Astrocyte of the spinal cord (primary cell): ENCODE measurements around the gene ACVR2A.

Experiments
- DNase-seq: peaks from one replicate; pipeline ENCODE4 v3.0.0; 2011; ENCODE audit warnings: low read depth, low spot score
- H3K4me3 ChIP-seq: 2 replicates; pipeline ENCODE4 v1.5.1; 2011; ENCODE audit warnings: low read depth, mild to moderate bottlenecking, low read length, moderate library complexity
- in situ Hi-C: cut with HindIII; loops from 2 replicates; pipeline ENCODE4 v1.10.0; 2017; ENCODE audit warnings: low sequenced_read_pairs
- TF ChIP-seq, protein P1 (sequence below): IDR thresholded peaks from 2 replicates; pipeline ENCODE4 v1.5.1; 2012; ENCODE audit warnings: low read depth, mild to moderate bottlenecking, low read length, inconsistent platforms

Gene ACVR2A

DNA sequence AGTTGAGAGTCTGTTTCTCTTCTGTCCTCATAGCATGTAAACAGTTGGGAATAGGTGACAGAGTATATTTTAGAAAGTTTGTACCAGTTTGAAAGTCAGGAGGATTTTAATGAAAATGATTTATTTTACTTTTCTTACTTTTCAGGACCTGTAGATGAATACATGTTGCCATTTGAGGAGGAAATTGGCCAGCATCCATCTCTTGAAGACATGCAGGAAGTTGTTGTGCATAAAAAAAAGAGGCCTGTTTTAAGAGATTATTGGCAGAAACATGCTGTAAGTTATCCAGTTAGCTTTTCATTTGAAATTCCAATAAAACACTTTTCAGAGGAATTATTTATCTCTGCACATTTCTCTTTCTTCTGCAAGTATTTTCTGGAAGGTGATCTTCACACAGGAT, 81.1 kb downstream of the ACVR2A start:
- DNase-seq, result no peak
- in situ Hi-C loops, result no loop called here
- TF ChIP-seq, protein P1, sequence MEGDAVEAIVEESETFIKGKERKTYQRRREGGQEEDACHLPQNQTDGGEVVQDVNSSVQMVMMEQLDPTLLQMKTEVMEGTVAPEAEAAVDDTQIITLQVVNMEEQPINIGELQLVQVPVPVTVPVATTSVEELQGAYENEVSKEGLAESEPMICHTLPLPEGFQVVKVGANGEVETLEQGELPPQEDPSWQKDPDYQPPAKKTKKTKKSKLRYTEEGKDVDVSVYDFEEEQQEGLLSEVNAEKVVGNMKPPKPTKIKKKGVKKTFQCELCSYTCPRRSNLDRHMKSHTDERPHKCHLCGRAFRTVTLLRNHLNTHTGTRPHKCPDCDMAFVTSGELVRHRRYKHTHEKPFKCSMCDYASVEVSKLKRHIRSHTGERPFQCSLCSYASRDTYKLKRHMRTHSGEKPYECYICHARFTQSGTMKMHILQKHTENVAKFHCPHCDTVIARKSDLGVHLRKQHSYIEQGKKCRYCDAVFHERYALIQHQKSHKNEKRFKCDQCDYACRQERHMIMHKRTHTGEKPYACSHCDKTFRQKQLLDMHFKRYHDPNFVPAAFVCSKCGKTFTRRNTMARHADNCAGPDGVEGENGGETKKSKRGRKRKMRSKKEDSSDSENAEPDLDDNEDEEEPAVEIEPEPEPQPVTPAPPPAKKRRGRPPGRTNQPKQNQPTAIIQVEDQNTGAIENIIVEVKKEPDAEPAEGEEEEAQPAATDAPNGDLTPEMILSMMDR, result no peak
- no peak overlapping the region for H3K4me3 ChIP-seq

- DNase-seq, result no peak
- in situ Hi-C loops, result no loop called here
- TF ChIP-seq, protein P1, result no peak
- H3K4me3 ChIP-seq, result no peak overlapping the region
Observed at GRCh38 chr2:147927053-147927588, 82.3 kb downstream of the ACVR2A start.

- TF ChIP-seq, protein P1, result no peak
- in situ Hi-C loops, result no loop called here
- H3K4me3 ChIP-seq, result no peak overlapping the region
- no peak for DNase-seq
Observed at GRCh38 chr2:147933931-147934330, 89.1 kb downstream of the ACVR2A start.

- no peak overlapping the region for H3K4me3 ChIP-seq
- in situ Hi-C loops, result no loop called here
- TF ChIP-seq, protein P1, result no peak
- peak; percentile 29 for DNase-seq
Observed at GRCh38 chr2:147934881-147935620, 90.2 kb downstream of the ACVR2A start.

GRCh38 chr2:147937744-147938349, 93.0 kb downstream of the ACVR2A start:
- TF ChIP-seq, protein P1, result peak; percentile 82
- peak; percentile 43 for DNase-seq
- in situ Hi-C loops, result no loop called here
- H3K4me3 ChIP-seq, result no peak overlapping the region

DNA sequence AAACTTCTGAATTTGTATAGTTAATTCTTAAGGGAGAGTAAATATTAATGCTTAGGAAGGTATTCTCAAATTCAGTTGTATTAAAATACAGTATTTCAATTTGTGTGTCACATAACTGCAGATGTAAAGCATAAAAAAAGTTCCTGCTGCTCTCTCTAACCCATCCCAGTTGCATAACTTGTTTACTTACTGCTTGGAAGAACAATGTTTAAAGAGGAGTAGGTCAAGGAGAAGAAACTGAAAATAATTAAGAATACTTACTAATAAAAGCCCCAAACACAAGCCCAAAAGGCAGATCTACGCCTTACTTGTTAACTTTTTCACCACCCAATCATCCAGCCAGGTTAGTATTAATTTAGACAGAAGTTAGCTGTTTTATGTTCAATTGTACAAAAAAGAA, 94.5 kb downstream of the ACVR2A start:
- in situ Hi-C loops, result no loop called here
- H3K4me3 ChIP-seq, result no peak overlapping the region
- TF ChIP-seq, protein P1, result no peak
- no peak for DNase-seq
